HG02840 (cell line): ENCODE data around the gene TSHZ3.

ENCODE experiments used
- ATAC-seq: cut with Tn5 transposase; IDR thresholded peaks from one replicate; pipeline ENCODE4 v1.9.1; 2021; ENCODE audit warnings: mild to moderate bottlenecking, moderate library complexity, moderate number of reproducible peaks; ENCODE audit not compliant: unreplicated experiment, low FRiP score

Gene TSHZ3, protein sequence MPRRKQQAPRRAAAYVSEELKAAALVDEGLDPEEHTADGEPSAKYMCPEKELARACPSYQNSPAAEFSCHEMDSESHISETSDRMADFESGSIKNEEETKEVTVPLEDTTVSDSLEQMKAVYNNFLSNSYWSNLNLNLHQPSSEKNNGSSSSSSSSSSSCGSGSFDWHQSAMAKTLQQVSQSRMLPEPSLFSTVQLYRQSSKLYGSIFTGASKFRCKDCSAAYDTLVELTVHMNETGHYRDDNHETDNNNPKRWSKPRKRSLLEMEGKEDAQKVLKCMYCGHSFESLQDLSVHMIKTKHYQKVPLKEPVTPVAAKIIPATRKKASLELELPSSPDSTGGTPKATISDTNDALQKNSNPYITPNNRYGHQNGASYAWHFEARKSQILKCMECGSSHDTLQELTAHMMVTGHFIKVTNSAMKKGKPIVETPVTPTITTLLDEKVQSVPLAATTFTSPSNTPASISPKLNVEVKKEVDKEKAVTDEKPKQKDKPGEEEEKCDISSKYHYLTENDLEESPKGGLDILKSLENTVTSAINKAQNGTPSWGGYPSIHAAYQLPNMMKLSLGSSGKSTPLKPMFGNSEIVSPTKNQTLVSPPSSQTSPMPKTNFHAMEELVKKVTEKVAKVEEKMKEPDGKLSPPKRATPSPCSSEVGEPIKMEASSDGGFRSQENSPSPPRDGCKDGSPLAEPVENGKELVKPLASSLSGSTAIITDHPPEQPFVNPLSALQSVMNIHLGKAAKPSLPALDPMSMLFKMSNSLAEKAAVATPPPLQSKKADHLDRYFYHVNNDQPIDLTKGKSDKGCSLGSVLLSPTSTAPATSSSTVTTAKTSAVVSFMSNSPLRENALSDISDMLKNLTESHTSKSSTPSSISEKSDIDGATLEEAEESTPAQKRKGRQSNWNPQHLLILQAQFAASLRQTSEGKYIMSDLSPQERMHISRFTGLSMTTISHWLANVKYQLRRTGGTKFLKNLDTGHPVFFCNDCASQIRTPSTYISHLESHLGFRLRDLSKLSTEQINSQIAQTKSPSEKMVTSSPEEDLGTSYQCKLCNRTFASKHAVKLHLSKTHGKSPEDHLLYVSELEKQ

DNA sequence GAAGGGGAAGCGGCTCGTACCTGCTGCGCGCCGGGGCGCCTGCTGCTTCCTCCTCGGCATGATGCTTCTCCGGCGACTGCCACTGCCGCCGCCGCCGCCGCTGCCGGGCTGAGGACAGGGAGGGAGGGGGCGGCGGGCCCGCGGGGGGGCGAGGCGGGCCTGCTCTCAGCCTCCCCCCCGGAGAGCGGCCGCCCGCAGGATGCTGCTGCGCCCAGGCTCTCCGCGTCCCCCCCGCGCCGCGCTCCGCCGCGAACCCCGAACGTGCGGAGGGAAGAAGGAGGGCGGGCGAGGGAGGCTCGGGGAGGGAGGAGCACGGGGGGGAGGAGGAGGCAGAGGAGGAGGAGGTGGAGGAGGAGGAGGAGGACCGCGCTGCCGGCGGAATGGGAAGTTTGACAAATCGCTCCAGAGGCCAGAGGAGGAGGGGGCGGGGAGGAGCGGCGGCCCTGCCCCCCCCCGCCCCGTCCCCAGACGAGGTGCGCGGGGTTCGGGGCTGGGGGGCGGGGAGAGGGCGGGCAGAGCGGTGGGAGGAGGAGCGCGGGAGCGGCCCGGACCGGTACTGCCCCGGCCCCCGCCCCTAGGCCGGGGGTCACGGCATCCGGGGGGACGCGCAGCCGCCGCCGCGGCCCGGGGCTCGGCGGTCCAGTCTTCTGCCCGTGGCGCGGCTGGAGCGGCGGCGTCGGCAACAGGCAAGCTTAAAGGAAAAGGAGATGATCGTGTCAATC is at the start of gene TSHZ3:
Gene TSHZ3 (minus strand): TSS at position 277 of the 722 bp plus-strand sequence. CDS start 217 bp downstream, at position 60.
- no peak for ATAC-seq

DNA sequence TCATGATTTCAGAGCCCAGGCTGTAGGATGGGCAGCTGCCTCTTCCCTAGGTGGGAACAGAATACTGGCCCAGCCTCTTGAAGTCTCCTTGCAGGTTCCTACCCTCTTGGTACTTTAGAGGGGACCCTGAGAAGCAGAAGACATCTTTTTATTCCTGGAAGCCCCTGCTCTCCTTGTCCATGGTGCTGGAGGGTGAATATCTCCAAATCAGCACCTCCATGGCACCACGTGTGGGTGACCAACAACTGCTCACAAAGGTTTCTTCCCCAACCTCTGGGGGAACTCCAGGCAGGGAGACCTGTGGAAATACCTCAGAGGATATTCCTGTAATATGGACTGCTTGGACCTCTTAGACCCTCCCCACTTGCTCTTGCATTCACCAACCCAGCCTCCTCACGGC is 48.1 kb upstream of the TSHZ3 start:
- no peak for ATAC-seq

- ATAC-seq: no peak
Measured at GRCh38 chr19:31392464-31392863, 43.2 kb upstream of the TSHZ3 start.

GRCh38 chr19:31391518-31391917 is 42.3 kb upstream of the TSHZ3 start:
- ATAC-seq: no peak

GRCh38 chr19:31390711-31391110 is 41.5 kb upstream of the TSHZ3 start:
- no peak for ATAC-seq

GRCh38 chr19:31389874-31390273 is 40.6 kb upstream of the TSHZ3 start:
- no peak for ATAC-seq

- no peak for ATAC-seq
Measured at GRCh38 chr19:31387717-31388301, 38.6 kb upstream of the TSHZ3 start.

DNA sequence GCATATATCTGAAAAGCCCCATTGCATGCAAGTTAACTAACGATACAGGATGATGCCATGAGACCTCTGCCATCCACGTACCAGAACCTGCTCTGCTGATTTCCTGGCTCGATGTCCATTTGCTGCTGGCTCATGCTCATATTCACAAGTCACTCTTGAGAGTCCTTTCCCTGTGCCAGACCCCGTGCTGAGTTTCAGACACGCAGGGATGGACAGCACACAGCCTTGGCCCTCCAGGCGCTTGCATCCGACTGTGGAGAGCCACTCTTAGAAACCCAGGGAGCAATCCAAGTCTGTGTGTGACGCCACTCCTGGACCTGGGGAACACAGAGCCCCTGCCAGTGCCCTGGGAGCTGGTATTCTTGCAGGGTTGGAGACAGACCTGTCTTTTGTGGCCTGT is 37.6 kb upstream of the TSHZ3 start:
- ATAC-seq: no peak

- ATAC-seq: no peak
Measured at GRCh38 chr19:31385744-31386143, 36.5 kb upstream of the TSHZ3 start.

- no peak for ATAC-seq
Measured at GRCh38 chr19:31383553-31383952, 34.3 kb upstream of the TSHZ3 start.

- no peak for ATAC-seq
Measured at GRCh38 chr19:31380854-31381253, 31.6 kb upstream of the TSHZ3 start.

DNA sequence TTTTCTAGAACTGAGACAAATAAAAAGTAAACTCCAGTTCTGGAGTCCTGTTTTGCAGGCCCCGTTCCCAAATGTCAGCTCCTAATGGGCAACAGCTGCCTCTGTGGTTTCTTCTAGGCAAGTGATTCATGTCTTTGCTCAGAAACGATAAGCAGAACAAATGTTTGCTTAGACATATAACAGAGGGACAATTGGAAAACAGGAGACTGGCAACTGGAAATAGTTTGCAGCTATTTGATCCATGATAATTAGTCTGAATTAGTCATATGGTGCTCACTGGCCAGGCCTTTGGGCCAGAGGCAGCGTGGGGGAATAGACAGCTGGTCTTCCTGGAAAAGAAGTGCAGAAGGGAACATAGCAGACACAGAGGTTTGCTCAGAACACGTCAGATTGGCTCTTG is 29.2 kb upstream of the TSHZ3 start:
- ATAC-seq: no peak

- ATAC-seq: no peak
Measured at GRCh38 chr19:31377736-31378135, 28.5 kb upstream of the TSHZ3 start.

GRCh38 chr19:31372246-31372781 is 23.1 kb upstream of the TSHZ3 start:
- no peak for ATAC-seq

DNA sequence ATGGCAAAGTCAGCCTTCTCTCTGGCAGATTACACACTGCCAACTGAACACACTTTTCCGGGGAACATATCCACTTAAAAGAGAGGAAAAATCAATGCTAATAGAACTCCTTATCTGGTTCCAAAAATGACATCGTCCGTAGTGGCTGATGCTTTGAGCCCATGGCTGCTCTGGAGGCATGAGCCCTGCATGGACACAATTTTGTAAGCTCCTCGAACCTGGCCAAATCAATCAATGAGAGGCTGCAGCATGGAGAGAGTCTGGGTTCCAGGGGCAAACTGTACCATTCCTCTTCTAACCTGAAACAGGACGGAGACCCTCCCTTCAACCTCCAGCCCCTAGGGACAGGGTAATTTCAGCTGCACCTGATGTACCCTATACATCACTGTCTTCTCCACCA is 21.0 kb upstream of the TSHZ3 start:
- no peak for ATAC-seq

DNA sequence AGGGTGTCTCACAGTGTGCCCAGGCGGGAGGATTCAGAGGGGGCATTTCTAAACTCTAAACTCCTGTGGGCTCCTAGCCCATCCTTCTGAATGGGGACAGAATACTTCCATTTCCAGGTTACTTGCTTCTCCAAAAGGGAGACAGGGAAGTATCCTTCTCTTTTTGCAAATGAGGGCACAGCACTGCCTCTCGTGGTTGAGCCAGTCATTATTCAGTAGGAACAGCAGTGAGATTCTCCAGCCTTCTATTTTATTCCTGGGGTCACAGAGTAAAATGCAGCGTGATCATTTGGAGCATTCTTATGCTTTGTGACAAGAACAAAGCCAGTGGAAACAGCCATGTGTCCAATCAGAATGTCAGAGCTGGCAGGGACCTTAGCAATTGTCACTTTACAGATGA is 15.7 kb upstream of the TSHZ3 start:
- no peak for ATAC-seq

DNA sequence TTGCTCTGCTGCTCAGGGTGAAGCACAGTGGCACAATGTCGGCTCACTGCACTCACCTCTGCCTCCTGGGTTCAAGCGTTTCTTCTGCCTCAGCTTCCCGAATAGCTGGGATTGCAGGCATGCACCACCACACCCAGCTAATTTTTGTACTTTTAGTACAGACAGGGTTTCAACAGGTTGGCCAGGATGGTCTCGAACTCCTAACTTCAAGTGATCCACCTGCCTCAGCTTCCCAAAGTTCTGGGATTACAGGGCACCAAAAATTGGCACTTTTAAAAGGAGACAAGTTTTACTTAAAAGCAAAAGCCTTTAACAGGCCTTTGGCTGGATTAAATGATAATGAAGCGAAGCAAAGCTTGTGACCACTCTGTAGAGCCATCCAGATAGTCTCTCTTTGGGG is 12.5 kb upstream of the TSHZ3 start:
- ATAC-seq: no peak

DNA sequence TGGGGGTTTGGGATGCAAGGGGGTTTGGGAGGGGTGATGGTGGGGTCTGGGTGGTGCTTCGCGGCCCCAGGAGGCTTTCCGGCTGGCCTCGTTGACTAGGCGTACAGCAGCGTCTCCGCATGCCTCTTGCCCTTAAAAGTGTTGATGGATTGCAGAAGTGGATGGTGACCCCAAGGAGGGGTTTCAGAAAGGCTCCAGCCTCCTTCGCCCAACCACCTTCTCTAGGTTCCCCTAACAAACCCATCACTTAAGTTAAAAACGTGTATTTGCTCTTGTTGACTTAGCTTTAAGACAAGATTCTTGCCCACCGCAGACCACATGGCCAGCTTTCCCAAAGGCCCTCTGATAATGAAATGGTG is 8.1 kb upstream of the TSHZ3 start:
- no peak for ATAC-seq

DNA sequence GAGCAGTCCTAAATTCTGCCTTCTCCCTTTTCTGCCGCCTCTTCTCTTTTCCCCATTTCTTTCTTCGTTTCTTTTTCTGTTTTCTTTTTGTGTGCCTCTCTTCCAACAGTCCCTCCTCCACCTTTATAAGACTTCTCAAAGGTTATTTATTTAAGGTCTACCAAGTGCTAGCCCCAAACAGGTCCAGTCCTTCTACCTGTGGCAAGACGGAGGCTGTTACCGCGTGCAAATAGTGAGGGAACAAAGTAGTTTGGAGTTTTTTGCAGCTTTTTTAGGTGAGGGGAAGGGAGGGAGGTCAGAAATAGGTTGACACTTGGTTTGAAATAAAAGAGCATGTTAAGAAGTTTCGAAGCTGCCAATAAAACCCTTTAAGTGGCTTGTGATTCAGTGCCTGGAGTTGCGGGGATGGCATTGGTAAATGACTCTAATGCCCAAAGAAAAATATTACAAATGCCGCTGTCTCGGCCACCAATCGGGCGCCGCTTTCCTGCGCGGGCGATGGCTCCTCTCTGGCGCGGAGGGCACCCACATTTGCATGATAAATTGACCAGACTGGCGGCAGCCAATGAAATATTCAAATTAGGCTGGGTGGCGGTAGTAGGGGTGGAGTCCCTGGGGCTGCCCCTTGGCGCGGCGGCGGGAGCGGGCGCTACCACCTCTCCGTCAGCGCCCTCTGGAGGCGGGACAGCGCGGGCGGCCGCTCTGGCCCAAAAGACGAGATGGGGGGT is 7.5 kb upstream of the TSHZ3 start:
- ATAC-seq: no peak
